Ecto neural progenitor cell (in vitro differentiated cells): ENCODE measurements around the gene SURF2.

ENCODE experiments used
- DNase-seq: peaks from one replicate; pipeline ENCODE4 v3.0.0-alpha.2; 2018; ENCODE audit warnings: low spot score

The SURF2 gene

GRCh38 chr9:133401588-133401987 lies 45.2 kb downstream of the SURF2 start:
- no peak for DNase-seq

GRCh38 chr9:133402689-133403088 lies 46.3 kb downstream of the SURF2 start:
- no peak for DNase-seq

GRCh38 chr9:133403766-133404453 lies 47.6 kb downstream of the SURF2 start:
- no peak for DNase-seq

- DNase-seq, result no peak
These were observed 48.2 kb downstream of the SURF2 start for GRCh38 chr9:133404454-133405002.

- no peak for DNase-seq
These were observed 49.4 kb downstream of the SURF2 start for GRCh38 chr9:133405508-133406438.

GRCh38 chr9:133406480-133407307 lies 50.3 kb downstream of the SURF2 start:
- DNase-seq, result peak; percentile 86

GRCh38 chr9:133408042-133408441 lies 51.7 kb downstream of the SURF2 start:
- no peak for DNase-seq
